Vagina (tissue), 2 donors: Measurements from ENCODE around the gene HOXB2.

ENCODE experiments used
- CTCF ChIP-seq, 3 experiments: fragments of 450-650 bp in 2 of 3; fragments of 200-600 bp in 1 of 3; sonication (generic) in 1 of 3; IDR thresholded peaks; one replicate each; pipeline ENCODE4 v1.5.1; 2017 to 2019; ENCODE audit warnings: antibody characterized with exemption in 3 of 3, mild to moderate bottlenecking in 2 of 3, moderate library complexity in 2 of 3
- POLR2A ChIP-seq, 2 donors: fragments of 450-650 bp; IDR thresholded peaks; one replicate each; pipeline ENCODE4 v1.6.1; 2017; ENCODE audit warnings: antibody characterized with exemption in 2 of 2, mild to moderate bottlenecking in 2 of 2, moderate library complexity in 2 of 2

DNA sequence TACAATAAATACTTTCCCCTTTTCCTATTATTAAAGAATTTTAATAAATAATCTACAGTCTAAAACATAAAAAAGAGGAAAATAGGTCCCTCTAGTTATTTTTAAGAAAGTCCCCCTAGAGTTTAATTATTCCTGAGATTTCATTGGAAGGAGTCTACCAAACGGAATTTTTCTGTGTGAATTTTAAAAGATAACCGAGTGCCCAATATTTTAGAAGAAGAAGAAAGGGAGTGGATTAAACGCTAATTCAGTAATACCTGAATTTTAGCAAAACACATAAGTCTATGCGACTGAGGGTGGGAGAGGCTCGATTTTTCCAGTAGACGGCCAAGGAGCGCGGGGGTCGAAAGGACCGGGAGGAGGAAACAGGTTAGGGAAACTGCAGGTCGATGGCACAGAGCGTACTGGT is 2.2 kb downstream of the HOXB2 start:
- TF ChIP-seq CTCF (IDR thresholded peaks at IDR 0.05) (no peak), POLR2A (IDR thresholded peaks at IDR 0.05) (no peak)
